ENCODE measurements around the gene GPR173.

The GPR173 gene, protein sequence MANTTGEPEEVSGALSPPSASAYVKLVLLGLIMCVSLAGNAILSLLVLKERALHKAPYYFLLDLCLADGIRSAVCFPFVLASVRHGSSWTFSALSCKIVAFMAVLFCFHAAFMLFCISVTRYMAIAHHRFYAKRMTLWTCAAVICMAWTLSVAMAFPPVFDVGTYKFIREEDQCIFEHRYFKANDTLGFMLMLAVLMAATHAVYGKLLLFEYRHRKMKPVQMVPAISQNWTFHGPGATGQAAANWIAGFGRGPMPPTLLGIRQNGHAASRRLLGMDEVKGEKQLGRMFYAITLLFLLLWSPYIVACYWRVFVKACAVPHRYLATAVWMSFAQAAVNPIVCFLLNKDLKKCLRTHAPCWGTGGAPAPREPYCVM

DNA sequence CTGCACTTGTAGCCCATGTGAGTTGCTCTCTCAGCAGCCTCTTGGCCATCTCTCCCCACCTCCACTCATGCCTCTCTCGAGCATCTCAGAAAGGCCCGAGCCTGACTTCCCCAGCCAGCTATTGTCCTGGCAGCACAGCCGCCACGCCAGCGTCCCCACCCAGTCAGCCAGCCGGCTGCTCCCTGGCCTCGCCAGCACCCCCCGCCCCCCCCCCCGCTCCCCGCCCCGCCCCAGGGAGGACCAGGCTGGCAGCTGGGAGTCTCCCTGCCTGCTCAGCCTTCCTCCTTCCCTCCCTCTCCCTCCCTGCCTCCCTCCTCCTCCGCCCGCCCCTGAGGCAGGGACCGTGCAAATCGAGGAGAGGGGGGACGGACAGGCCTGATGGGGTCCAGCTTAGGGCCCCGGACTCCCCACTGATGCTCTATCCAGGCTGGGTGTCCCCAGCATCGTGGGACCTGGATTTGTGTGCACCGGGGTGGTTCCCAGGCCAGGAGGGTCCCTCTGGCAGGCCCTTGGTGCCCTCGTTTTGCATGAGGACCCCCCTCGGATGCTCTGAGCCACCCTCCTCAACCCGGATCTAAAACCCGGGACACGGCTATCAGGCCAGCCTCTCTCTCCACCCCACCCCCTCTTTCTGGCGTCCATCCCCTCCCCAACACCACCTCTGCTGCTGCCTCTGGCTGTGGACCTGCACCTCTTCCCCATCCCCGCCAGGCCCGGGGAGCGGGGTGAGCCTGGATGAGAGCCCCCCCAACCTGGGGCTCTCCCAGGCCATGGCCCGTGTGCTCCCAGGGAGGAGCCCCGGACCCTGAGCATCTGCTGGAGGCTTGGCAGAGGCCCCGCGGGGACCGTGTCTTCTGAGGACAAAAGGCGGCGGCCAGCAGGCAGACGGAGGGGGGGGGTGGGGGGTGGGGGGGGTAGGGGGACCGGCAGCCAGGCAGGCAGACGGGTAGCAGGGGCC, at the start of gene GPR173:
TSS of gene GPR173 (plus strand) at position 621 of the 958 bp plus-strand sequence. CDS start 27,833 bp downstream, outside the sequence.
- peak; percentile 69 for DNase-seq (ENCODE audit: low spot score)

DNA sequence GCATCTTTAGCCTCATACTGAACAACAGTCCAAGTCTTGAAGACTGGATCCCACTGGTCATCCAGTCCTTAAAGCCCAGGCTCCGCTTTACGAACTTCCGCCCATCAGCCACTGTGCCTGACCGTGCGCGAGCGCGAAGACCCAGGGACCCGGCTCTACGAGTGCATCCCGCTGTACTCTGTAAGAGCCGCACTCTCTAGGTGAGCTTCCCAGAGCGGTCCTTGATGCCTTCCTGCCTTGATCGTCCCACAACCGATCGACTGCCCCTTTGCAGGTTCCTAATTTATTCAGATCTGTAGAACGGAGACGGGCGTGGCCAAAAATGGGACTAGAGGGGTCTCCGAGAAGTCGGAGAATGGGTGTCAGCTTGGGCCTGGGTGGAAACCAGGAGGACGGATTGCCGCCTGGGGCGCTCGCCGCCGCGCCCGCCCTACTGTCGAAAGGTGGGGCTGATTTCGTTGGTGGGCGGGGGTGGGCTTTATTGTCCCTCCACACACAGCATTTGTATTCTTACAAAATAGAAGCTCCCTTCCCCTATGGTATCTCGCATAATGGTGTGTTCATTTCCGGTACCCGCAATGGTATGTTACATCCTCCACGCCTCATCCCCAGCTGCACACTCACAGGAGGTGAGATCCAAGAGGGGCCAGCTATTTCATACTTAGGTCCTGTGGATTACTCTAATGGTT, 48.0 kb upstream of the GPR173 start:
- no peak for DNase-seq (ENCODE audit: low spot score)

- DNase-seq (ENCODE audit: low spot score) = no peak
Observed at GRCh38 chrX:53001958-53002357, 46.6 kb upstream of the GPR173 start.

GRCh38 chrX:53003111-53003510, 45.5 kb upstream of the GPR173 start:
- DNase-seq (ENCODE audit: low spot score) = no peak

- no peak for DNase-seq (ENCODE audit: low spot score)
Observed at GRCh38 chrX:53004038-53004437, 44.6 kb upstream of the GPR173 start.

GRCh38 chrX:53004811-53005210, 43.8 kb upstream of the GPR173 start:
- peak; percentile 2 for DNase-seq (ENCODE audit: low spot score)

DNA sequence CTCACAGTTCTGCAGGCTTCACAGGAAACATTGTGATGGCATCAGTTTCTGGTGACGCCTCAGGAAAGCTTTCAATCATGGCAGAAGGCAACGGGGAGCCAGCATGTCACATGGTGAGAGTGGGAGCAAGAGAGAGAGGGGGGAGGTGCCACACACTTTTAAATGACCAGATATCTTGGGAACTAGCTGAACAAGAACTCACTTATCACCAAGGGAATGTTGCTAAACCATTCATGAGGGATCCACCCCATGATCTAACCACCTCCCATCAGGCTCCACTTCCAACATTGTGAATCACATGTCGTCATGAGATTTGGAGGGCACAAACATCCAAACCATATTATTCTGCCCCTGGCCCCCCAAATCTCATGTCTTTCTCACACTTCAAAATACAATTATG, 43.3 kb upstream of the GPR173 start:
- no peak for DNase-seq (ENCODE audit: low spot score)

GRCh38 chrX:53009032-53009431, 39.6 kb upstream of the GPR173 start:
- DNase-seq (ENCODE audit: low spot score) = no peak

- DNase-seq (ENCODE audit: low spot score) = no peak
Observed at GRCh38 chrX:53013291-53013690, 35.3 kb upstream of the GPR173 start.

GRCh38 chrX:53018627-53019026, 30.0 kb upstream of the GPR173 start:
- DNase-seq (ENCODE audit: low spot score) = peak; percentile 32

DNA sequence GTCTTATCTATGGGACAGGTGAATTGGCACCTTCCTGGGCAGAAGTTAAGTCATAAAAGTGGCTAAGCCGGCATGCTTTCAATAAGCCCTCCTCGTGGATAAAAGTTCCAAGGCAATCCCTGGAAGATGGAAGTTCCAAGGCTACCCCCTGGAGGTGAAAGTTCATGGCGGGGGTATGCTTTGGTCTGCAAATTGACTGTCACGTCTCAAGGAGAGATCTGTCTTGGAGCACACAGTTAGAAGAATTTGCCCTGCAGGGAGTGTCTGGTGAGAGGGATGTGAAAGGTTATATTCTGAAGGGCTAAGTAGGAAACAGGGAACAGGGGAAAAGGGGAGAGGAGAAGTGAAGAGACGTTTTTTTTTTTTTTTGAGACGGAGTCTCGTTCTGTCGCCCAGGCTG, 26.2 kb upstream of the GPR173 start:
- no peak for DNase-seq (ENCODE audit: low spot score)

DNA sequence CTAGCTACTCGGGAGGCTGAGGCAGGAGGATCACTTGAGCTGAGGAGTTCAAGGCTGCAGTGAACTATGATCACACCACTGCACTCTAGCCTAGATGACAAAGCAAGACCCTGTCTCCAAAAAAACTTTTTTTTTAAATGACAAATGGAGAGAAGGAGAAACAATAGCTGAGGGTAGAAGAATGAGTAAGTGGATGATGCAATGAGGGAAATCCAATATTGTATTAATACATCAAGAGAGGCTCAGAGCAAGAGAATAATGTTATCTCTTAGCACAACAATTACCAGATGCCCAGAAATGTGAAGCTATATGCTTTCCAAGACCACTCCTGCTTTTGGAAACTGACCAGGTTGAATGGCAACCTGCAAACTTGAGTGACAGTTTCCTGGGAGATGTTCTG, 19.9 kb upstream of the GPR173 start:
- no peak for DNase-seq (ENCODE audit: low spot score)

DNA sequence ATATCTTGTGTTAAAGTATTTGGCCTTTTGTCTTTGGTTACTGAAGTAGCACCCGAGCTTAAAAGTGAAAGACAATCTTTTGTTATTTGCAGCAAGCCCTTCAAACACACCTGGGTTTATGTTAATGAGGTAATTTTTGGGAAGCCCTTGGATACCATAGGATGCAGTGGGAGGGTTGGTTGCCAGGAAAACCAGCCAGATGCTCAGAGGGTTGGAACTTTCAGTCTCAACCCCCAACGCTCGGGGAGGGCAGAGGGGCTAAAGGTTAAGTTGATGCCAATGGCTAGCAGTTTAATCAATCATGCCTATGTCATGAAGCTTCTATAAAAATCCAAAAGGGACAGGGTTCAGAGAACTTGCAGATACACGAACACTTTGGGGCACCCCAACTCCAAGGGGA, 17.2 kb upstream of the GPR173 start:
- DNase-seq (ENCODE audit: low spot score) = no peak

GRCh38 chrX:53036149-53036548, 12.4 kb upstream of the GPR173 start:
- no peak for DNase-seq (ENCODE audit: low spot score)

DNA sequence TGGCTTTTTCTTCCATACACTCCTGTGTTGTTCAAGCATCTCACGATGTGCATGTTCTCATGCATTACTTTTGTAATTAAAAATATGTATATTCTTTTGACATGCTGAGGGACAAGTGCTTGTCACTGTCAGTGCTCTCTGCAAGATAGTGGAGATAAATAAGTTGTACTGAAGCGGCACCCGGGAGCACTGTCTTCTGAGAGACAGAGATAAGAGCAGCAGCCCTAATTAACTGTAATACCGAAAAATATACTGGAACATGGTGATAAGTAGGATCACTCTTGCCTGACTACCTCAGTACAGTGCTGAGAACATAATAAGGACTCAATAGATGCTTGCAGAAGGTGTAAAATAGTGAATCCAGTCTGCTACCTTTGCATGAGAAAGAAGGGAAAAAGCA, 9.4 kb upstream of the GPR173 start:
- no peak for DNase-seq (ENCODE audit: low spot score)

DNA sequence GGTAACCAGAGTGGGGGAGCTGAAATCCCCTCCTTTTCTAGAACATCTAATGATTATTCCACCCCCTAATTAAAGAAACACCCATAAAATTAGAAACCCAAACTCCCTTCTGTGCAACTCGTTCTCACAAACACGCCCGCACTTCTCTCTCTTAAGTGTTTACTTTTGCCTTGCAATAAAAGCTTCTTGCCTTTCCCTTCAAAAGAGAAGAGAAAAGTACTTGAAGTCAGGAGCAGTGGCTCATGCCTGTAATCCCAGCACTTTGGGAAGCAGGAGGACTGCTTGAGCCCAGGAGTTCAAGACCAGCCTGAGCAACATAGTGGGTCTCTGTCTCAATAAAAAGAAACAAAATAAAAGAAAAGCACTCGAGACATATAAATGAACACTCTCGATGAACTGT, 3.6 kb upstream of the GPR173 start:
- DNase-seq (ENCODE audit: low spot score) = no peak

- DNase-seq (ENCODE audit: low spot score) = no peak
Observed at GRCh38 chrX:53047228-53047627, 1.4 kb upstream of the GPR173 start.

DNA sequence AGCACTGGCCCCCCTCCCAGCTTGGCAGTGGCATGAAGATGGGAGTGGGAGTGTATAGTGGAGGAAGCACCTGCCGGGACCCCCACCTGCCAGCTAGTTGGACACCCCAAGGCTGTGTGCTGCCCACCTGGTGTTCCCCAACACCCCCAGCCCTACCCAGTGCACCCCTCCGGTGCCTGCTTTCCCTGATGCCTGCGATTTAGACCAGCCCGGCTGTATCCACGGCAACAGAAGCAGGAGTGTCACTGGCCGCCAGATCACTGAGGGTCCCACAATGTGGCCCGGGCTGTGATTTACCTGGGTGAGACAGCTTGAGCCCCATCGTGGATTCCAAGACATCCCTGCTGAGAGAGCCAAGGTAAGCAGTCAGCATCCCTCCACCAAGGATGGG, 533 bp downstream of the GPR173 start:
- DNase-seq (ENCODE audit: low spot score) = no peak

DNA sequence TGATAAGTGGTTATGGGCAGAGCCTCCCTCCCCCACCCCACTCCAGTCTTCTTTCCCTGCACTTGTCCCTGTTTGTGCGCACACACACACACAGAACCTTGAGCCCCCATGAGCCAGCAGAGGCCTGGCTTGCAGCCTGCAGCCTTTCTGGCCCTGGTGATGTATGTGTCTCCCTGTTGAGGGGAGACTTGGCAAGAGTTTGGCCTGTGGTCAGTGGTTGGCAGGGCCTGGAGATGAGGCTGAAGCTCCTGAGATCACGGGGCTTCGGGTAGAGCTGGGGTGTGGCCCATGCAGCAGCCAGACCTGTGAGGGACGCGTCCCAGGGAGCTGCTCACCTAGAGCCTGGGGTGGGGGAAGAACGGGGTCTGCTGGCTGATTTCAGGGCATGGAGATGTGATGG, 2.3 kb downstream of the GPR173 start:
- no peak for DNase-seq (ENCODE audit: low spot score)

DNA sequence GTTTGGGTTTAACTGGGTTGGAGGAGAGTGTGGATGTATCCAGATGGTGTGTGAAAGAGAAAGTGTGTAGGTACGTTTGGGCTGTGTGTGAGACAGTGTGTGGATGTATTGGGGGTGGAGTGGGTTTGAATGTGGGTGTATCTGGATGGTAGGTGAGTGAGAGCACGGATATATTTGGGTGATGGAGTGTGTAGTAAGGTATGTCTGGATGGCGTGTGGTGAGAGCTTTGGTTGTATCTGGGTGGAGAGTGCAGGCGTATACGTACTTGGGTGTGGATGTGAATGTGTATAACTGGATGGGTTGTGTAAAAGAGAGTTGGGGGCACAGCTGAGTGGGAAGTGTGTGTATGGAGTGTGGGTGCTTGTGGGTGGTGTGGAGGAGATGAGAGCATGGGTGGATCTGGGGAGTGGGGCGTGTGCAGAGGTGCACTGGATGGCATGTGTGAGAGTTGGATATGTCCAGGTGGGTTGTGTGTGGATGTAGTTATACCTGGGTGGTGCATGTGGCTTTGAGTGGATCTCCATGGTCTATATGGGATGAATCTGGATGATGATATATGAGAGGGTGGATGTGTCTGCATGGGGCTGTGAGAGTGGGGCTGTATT, 6.8 kb downstream of the GPR173 start:
- no peak for DNase-seq (ENCODE audit: low spot score)

- DNase-seq (ENCODE audit: low spot score) = no peak
Observed at GRCh38 chrX:53056292-53056691, 7.7 kb downstream of the GPR173 start.

- DNase-seq (ENCODE audit: low spot score) = no peak
Observed at GRCh38 chrX:53065104-53065503, 16.5 kb downstream of the GPR173 start.
